ENCODE data around the gene TENM4. TPM values are rescaled to one million over a fixed set of nuclear protein-coding genes. Genes with fewer than 3 reads are reported as not detected.
"Not testable (repeated sequence)": the region's sequence is repeated elsewhere in the genome, so short reads cannot be mapped to it uniquely, and the experiment has no call there.

Gene TENM4
- total RNA-seq, 1 donor from 2014 or later, result 27.2 TPM

DNA sequence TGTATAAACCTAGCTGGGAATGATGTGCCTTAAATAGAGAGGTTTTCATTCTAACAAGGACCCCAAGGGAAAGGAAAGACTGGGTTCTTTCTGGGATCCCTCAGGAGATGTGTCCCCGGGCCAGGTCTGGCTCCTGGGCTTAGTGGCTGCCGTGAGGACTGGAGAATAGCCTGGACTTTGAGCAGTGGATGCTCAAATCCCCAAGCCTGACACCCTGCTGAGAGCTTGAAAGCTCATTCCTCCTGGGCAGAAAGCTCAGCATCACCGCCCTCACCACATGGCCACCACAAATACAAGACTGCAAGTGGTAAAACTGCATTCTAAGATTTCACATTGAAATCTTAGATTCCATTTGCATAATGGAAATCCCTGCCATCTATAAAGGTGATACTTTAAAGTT lies 786.8 kb downstream of the TENM4 start:
- DNase-seq, result no peak

DNA sequence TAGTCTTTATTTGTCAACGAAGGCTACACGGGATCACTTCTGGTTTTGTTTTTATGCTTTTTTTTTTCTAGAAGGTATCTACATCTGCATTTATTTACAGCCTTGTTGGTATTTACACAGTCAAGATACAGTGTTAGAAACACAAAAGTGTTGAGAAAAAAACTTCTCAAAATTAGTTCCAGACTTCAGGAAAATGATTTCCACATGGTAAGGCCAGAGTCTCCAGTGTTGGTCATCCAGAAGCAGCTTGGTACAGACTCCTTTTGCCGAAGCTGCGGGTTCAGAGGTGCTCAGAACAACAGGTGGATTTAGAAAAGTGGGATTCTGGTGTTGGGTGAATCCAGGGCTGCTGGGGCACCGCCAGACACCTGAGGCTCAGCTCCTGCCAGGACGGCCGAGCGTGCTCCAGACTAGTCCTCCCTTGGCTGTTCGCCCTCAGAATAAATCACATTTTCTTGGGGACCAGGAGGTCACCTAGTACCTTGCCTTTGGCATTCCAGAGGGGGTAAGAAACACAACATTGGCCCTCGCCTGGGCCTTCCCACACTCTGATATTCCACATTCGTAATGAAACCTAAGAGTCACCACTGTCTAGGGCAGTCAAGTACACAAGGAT lies 787.4 kb downstream of the TENM4 start:
- DNase-seq, result no peak

DNA sequence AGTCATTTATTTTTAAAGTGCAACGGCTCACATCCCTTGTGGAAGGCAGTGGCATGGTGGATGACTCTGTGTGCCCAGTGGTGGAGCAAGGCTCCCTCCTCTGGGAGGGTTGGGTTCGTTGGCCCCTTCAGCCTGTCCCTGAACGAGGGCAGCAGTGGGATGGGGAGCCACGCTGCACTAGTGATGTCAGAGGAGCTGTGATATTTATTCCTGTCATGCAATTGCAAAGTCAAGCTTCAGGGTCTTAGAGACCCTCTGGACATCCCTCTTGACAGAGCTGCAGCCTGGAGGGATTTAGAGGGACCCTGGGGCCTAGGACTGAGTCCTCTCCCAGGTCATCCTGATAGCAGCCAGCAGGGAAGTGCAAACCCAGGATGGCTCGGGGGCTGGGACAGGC lies 788.0 kb downstream of the TENM4 start:
- no peak for DNase-seq

DNA sequence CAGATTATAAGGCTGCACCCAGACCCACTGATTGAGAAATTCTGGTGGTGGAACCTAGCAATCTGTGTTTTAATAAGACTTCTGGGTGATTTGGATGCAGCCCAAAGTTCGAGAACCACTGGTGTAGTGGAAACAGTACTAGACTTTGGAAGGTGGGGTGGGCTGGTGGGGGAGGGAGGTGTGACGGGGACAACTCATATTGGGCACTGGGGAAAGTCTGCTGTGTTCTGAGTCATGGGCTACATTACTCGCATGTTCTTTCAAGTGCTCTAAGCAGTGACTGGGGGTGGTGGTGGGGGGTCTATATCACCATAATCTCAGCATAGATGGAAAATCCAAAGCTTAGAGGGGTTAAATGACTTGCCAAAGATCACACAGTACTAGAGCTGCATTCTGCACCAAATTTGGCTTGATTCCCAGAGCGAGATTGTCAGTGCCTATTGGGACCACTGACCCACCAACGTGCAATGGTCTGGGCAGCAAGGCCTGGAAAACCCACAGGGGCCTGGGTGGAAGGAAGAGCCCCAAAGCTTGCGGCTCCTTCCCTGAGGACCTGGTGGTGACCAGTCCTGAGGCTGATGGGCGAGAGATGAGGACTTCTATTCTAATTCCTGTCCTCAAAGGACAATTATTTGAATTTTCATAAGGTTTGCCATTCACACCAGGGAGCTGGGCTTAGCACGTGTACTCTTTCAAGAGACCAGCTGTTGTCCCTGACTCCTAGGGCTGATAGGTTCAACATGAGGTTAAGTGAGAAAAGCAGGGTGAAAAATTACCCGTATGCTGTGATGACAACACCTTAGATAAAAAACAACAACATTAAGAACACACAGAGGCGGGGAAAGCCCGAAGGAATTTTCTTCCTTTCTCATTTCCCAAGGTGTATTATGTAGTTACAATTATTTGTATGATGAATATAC lies 788.6 kb downstream of the TENM4 start:
- no peak for DNase-seq

DNA sequence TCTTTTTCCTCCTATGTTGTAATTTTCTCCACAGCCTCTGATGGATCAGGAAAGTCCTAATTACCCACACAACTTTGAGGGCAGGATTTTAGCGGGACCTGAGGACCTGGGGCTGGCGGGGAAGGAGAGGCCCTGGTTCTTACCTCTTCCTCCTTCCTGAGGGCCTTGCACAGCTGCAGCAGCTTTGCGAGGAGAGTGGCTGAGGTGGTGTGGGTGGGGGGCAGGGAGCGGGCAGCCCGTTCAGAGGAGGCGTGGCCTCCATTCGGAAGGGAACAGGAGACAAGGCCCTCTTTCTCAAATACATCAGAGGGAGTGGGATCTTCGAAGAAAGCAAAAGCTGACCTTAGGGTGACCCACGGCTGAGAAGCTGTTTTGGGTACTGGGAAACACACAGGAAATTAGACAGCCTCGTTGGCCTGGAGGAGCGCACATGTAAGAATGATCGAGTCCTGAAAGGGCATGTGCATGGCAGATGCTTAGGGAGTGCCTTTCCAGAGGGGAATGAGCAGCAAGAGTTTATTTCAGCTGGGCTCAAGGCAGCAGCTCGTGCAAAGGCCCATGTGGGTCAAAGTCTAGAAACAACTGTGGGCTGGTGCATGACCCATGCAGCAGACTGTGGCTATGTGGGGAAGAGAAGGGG lies 789.6 kb downstream of the TENM4 start:
- peak; percentile 79 for DNase-seq

DNA sequence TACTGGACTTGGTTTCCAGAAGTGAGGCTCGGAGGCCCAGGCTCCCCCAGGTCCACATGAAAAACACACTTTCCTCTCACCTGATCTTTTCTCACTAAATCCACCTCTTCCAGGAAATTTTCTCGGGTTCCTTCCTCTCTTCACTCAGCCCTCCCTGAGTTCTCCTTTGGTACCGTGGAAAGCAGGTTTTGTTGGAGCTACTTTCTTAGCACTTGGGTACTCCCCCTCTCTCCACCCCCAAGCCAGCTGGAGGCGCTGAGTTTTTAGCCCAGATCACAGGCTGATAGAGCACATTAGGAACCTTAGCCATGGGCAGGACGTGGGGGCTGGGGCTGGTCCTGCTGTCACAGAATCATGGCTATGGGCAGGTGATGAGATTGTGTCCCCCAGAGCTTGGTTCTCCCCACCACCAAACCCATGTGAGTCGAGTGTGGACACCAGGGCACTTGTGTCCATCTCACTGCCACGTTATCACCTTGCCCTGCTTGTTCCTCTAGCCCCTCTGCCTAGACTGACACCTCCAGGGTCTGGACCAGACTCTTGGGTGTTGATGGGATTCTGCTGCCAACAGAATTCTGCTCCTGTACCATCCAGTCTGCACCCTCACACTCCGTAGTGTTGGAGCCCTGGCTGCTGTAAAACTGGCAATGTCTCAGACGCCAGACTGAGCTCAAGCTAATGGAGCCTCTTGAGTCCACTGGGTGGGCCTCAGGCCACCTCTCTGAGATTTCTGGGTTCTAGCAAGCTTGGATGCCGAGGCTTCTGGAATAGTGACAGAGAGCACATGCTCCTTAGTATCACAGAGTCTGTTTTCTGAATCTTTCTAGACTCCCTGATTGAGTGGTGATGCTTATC lies 791.2 kb downstream of the TENM4 start:
- no peak for DNase-seq

DNA sequence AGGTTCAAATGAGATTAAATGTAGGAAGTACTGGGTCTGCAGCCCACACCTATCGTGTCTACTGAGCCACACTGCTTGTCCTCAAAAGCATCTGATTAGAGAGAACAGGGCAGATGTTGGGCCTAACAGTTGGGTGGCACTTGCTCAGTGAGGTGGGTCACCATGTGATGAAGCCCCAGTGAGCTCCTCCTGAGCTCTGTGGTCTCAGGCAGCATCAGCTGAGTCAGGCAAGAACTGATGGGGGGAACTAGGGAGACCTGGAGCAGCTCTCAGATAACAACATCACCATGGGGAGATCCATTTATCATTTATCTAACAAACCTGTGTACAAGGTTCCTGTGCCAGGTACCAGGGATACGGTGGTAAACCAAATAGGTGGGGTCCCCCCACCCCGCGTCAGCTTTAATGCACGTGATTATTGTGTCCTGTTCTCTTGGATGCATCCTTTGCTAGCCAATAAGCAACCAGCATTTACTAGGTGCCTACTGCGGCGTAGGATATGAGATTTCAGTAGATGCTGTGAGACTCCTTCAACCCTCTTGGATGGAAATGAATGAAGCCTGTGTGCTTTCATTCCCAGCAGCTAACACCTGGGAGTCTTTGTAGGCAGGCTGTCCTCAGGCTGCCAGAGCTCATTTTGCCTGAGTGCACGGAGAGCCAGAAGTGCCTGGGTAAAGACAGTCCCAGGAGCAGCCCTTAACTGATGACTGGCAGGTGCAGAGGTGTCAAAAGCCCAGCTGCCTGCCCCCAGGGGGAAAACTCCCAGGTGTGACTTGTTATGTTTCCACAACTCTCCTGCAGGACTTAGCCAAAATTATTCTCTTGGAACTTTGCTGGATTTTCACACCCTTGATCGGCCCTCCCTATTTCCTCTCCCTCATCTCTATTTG lies 792.6 kb downstream of the TENM4 start:
- no peak for DNase-seq

DNA sequence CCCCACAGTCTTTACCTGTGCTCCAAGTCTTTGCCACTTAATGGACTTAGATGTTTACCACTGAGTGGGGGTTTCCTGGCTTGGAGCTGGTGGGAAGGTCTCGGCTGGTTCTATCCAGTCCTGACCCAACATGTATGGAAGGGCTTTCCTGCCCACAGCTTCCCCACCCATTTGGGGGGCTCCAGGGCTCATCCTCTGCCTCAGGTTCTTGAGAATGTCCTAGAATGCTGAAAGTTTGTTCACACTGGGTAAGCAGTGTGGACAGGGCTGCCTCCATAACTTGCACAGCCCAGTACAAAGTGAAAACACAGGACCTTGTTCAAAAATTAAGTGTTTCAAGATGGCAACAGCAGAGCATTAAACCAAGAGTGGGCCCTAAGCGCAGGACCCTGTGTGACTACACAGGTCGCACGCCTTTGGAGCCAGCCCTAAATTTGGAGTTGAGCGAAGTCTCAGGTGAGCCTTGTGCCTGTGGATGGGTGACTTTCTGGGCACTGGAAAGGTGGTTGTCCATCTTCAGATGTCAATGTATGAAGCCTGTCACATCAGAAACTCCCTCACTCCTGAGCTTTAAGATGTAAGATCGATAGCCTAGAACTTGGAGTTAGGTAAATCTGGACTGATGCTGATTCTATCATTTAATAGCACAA lies 793.4 kb downstream of the TENM4 start:
- DNase-seq, result no peak

DNA sequence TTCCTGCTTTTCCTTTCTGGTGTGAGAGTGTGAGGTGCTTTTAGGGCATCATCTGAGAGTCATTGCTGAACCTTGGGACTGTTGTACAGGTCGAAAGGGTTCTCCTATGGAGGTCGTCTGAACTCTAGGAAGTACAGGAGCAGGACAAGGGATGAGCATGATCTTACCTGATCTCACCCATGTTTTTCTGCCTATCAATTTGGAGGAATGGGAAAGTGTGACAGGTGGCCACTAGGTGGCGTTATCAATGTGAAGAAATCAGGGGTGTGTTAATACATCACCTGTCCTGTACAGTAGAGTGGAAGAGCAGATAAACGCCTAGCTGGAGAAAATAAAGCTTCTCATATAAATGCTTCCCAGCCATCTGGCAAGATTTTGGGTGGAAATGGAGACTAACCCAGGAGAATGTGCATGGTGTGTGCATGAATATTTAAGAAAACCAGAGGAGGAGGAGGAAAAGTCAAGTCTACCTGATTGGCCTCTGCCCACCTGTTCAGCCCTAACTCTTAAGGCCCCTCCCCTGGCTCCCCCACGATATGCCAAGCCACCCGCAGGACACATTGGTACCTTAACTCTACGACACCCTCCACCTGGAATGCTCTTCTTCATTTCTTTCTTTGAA lies 794.2 kb downstream of the TENM4 start:
- no peak for DNase-seq

DNA sequence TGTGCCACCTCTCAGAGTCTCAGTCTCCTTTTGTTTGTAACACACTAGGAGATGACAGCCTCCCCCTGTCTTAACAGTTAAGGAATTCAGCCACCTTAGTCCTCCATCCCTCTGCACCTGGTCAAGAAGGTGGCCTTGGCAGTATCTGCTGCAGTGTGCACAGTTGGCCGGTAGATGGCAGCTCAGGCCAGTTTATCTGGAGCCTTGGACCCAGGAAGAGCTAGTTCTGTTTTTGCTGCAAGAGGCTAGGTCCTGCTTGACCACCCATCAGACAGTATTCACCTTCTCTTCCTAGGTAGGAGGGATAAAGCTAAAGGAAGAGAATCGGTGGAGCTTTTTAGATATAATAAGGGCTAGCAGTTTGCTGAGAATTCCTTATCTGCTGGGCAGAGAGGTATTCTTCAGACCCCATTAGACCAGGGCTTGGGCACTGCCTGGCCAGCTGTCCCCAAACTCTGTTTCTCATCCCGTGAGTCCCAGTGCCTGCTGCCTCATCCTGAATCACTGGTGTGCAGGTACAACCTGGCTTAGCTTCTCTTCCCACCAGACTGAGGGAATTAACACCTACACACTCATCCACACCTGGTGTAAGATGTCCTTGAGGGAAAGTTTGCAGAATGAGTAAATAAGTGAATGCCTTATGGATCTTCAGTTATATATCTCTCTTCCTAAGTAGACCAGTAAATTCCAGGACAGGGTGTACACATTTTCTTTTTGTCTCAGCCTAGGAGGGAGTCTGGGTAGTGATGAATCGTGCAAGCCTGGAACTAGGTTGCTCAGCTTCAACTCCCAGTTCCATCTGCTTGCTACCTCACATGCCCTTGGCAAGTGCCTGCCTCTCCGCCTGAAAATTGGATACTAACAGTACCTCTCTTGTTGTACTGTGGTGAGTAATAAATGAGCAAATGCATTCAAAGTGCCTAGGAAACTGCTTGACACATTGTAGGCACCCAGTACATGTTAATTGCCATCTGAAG lies 795.3 kb downstream of the TENM4 start:
- DNase-seq, result peak; percentile 39

DNA sequence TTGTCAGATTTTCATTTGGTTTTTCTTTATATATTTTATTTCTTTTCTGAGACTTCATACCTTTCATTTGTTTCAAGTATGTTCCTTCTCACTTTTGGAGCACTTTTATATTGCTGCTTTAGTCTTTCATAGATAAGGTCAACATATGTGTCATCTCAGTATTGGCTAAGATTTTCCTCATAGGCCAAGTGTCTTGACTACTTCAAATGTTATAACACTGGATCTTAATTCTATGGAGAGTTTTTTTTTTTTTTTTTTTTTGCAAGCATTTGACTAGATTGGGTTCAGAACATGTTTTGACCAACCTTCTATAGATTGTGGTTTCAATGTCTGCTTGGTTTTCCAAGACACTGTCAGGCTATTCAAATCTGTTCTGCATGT lies 797.2 kb downstream of the TENM4 start:
- no peak for DNase-seq

DNA sequence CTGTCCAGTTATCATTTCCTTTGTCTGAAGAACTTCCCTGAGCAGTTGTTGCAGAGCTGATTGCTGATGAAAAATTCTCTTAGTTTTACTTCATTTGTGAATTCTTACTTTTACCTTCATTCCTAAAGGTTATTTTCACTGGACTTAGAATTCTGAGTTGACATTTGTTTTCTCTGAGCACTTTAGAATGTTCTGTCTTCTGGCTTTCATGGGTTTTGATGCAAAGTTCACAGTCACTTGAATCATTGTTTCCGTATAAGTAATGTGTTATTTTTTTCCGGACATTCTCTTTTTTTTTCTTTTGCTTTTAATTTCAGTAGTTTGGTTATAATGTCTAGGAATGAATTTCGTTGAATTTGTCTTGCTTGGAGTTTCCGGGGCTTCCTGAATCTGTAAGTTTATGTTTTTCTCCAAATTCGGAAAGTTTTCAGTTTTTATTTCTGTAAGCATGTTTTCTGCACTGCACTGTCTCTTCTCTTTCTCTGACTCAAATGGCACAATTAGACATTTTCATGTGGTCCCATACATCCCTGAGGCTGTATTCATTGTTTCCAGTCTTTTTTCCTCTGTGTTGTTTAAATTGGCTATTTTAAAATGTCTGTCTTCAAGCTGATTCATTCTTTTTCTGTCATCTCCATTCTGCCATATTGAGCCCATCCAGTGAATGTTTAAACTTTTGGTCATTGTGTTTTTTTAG lies 797.7 kb downstream of the TENM4 start:
- no peak for DNase-seq

DNA sequence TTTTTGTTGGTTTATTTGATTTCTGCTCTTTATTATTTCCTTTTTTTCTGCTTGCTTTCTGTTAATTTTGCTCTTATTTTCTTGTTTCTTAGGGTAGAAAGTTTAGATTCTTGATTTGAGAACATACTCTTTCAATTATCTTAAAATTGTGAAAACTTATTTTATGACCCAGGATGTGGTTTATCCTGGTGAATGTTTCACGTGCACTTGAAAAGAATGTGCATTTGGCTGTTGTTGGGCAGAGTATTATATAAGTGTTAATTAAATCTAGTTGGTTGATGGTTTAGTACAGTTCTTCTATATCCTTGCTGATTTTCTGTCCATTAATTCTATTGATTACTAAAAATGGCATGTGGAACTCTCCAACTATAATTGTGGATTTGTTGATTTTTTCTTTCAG lies 799.3 kb downstream of the TENM4 start:
- no peak for DNase-seq

DNA sequence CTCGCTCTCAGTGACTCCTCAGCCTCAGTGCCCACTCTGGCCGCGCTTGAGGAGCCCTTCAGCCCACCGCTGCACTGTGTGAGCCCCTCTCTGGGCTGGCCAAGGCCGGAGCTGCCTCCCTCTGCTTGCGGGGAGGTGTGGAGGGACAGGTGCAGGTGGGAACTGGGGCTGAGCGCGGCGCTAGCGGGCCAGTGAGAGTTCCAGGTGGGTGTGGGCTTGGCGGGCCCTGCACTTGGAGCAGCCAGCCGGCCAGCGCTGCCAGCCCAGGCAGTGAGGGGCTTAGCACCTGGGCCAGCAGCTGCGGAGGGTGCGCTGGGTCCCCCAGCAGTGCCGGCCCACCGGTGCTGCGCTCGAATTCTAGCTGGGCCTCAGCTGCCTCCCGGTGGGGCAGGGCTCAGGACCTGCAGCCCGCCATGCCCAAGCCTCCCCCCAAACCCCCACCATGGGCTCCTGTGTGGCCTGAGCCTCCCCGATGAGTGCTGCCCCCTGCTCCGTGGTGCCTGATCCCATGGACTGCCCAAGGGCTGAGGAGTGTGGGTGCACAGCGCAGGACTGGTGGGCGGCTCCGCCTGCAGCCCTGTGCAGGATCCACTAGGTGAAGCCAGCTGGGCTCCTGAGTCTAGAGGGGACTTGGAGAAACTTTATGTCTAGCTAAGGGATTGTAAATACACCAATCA lies 802.0 kb downstream of the TENM4 start:
- no peak for DNase-seq

DNA sequence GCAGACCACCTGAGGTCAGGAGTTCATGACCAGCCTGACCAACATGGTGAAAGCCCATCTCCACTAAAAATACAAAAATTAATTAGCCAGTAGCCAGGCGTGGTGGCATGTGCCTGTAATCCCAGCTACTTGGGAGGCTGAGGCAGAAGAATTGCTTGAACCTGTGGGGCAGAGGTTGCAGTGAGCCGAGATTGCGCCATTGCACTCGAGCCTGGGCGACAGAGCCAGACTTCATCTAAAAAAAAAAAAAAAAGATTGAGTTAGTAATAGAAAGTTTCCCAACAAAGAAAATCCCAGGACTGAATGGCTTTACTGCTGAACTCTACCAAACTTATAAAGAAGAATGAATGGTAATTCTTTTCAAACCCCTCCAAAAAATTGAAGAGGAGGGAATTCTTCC lies 803.3 kb downstream of the TENM4 start:
- not testable (repeated sequence) for DNase-seq

DNA sequence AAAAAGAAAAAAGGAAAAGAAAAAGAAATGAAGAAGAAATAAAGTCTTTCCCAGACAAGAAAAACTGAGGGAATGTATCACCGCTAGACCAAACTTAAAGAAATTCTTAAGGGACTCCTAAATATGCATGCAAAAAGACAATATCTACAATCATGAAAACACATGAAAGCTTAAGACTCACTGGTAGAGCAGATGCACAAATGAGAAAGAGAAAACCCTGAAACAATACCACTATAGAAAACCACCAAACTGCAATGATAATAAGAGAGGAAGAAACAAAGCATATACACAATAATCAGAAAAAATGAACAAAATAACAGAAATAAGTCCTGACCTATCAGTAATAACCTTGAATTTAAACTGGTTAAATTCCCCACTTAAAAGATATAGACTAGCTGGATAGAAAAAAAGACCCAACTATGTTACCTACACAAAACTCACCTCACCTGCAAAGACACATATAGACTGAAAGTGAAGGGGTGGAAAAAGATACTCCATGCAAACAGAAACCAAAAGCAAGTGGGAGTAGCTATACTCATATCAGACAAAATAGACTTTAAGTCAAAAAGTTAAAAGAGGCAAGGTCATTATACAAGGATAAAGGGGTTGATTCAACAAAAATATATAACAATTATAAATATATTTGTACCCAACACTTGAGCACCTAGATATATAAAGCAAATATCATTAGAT lies 804.9 kb downstream of the TENM4 start:
- DNase-seq, result no peak

Measured in skin of body (tissue), 2 donors.